Activated naive CD4-positive, alpha-beta T cell treated with anti-CD3 and anti-CD28 coated beads, Interleukin-2, amount 50 U/mL, for 16 hours (primary cell): ENCODE measurements around the gene SYNRG.
A peak's percentile ranks its signal among the peaks of the same experiment; 100 is the strongest.

ENCODE experiments used
- DNase-seq: peaks from one replicate; pipeline ENCODE4 v3.0.0-alpha.2; 2020

Gene SYNRG

GRCh38 chr17:37493249-37494027 lies 115.8 kb downstream of the SYNRG start:
- DNase-seq = no peak

- no peak for DNase-seq
These were observed 117.1 kb downstream of the SYNRG start for GRCh38 chr17:37492167-37492566.

- DNase-seq = no peak
These were observed 118.3 kb downstream of the SYNRG start for GRCh38 chr17:37490638-37491614.

GRCh38 chr17:37490022-37490587 lies 119.1 kb downstream of the SYNRG start:
- DNase-seq = peak; percentile 81

GRCh38 chr17:37489197-37490001 lies 119.8 kb downstream of the SYNRG start, which contains the start of gene DUSP14:
Gene DUSP14, plus strand, starts transcription at chr17:37489891. Its CDS starts 22,382 bp downstream, at chr17:37512273.
- DNase-seq = peak; percentile 85

GRCh38 chr17:37488607-37489196 lies 120.5 kb downstream of the SYNRG start:
- peak; percentile 66 for DNase-seq

GRCh38 chr17:37488009-37488604 lies 121.1 kb downstream of the SYNRG start:
- DNase-seq = no peak

GRCh38 chr17:37485938-37486570 lies 123.2 kb downstream of the SYNRG start:
- no peak for DNase-seq

GRCh38 chr17:37483311-37484039 lies 125.7 kb downstream of the SYNRG start:
- DNase-seq = no peak

- no peak for DNase-seq
These were observed 128.1 kb downstream of the SYNRG start for GRCh38 chr17:37481001-37481665.

GRCh38 chr17:37480427-37480826 lies 128.8 kb downstream of the SYNRG start:
- no peak for DNase-seq

- DNase-seq = no peak
These were observed 130.2 kb downstream of the SYNRG start for GRCh38 chr17:37479025-37479424.

- no peak for DNase-seq
These were observed 131.0 kb downstream of the SYNRG start for GRCh38 chr17:37478187-37478586.

- no peak for DNase-seq
These were observed 132.6 kb downstream of the SYNRG start for GRCh38 chr17:37476431-37477120.

- no peak for DNase-seq
These were observed 133.3 kb downstream of the SYNRG start for GRCh38 chr17:37475731-37476420.

GRCh38 chr17:37470181-37470580 lies 139.0 kb downstream of the SYNRG start:
- no peak for DNase-seq

GRCh38 chr17:37466471-37466870 lies 142.7 kb downstream of the SYNRG start:
- DNase-seq = no peak

- DNase-seq = no peak
These were observed 144.1 kb downstream of the SYNRG start for GRCh38 chr17:37465069-37465616.
